ENCODE results near the gene RSKR.

RSKR gene

DNA sequence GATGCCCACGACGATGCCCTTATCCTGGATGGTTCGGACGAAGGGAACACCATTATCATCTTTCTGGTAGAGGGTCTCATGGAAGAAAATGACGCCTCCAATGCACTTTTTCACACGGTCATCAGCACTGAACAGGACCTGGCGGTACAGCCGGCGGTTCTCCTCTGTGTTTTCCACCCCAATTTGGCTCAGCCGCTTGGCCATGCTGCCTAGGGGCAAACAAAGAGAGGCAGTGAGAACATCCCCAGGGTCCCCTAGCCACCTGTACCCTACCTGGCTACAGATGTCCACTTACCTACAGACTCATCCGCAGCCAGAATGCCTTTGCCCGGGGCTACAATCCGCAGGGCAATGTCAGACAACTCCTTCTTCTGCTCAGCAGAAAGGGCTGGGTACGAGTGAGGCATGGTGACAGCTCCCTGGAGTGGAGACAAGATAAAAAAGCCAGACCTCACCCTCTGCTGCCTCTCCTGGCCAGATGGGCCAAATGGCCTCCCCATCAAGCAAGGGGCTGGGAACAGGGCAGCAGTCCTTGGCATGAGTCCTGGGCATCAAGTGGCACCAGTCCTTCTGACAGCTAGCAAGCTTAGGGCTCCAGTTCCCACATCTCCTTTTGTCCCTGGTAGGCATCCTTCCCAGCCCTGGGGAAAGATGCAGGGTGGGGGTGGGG, 38.7 kb downstream of the RSKR start:
- in situ Hi-C loops (cut with MboI; ENCODE audit: low pct_unique_long_range_greater_than_20kb, low sequenced_read_pairs, unreplicated experiment) = no loop called here
- TF ChIP-seq, protein P1, sequence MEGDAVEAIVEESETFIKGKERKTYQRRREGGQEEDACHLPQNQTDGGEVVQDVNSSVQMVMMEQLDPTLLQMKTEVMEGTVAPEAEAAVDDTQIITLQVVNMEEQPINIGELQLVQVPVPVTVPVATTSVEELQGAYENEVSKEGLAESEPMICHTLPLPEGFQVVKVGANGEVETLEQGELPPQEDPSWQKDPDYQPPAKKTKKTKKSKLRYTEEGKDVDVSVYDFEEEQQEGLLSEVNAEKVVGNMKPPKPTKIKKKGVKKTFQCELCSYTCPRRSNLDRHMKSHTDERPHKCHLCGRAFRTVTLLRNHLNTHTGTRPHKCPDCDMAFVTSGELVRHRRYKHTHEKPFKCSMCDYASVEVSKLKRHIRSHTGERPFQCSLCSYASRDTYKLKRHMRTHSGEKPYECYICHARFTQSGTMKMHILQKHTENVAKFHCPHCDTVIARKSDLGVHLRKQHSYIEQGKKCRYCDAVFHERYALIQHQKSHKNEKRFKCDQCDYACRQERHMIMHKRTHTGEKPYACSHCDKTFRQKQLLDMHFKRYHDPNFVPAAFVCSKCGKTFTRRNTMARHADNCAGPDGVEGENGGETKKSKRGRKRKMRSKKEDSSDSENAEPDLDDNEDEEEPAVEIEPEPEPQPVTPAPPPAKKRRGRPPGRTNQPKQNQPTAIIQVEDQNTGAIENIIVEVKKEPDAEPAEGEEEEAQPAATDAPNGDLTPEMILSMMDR (IDR thresholded peaks at IDR 0.05; ENCODE audit: extremely low read depth, insufficient read depth, missing control alignments) = no peak
- no peak for DNase-seq (ENCODE audit: low spot score)

DNA sequence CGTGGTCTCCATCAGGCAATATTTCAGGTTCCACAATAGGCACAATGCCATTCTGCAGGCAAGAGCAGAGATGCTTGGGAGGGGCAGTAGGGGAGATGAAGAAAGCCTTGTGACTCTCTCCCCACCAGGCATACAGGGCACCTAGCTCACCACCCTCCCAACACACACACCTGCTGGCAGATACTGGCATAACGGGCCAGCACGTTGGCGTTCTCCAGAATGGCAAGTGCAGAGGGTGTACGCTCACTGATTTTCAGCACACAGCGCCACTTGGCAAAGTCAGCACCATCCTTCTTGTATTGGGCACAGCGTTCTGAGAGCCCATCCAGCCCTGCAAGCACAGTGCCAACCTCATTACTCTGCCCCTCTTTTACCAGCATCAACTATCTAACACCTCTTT, 39.5 kb downstream of the RSKR start:
- TF ChIP-seq, protein P1 (IDR thresholded peaks at IDR 0.05; ENCODE audit: extremely low read depth, insufficient read depth, missing control alignments) = no peak
- in situ Hi-C loops (cut with MboI; ENCODE audit: low pct_unique_long_range_greater_than_20kb, low sequenced_read_pairs, unreplicated experiment) = no loop called here
- DNase-seq (ENCODE audit: low spot score) = no peak

DNA sequence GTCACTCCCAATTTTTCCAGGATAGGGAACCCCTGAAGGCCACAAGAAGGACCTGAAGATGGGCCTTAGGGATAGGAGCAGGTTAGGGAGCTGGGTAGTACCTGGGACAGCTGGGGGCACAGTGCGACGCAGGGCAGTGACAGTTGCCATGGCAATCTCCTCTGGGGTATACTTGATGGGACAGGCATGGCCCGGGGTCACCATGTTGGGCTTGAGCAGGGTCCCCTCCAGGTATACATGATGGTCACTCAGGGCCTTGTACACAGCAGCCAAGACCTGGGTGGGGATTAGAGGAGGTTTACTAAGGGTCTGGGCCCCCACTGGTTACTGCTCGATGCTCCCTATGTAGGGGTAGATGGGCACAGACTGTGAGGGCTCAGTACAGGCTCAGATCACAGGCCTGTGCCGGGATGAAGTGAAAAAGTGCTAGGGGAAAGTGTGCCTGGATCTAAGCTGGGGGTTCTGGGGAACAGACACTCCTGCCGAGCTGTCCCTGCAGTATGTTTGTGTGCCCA, 40.0 kb downstream of the RSKR start:
- TF ChIP-seq, protein P1 (IDR thresholded peaks at IDR 0.05; ENCODE audit: extremely low read depth, insufficient read depth, missing control alignments) = no peak
- no peak for DNase-seq (ENCODE audit: low spot score)
- in situ Hi-C loops (cut with MboI; ENCODE audit: low pct_unique_long_range_greater_than_20kb, low sequenced_read_pairs, unreplicated experiment) = no loop called here

DNA sequence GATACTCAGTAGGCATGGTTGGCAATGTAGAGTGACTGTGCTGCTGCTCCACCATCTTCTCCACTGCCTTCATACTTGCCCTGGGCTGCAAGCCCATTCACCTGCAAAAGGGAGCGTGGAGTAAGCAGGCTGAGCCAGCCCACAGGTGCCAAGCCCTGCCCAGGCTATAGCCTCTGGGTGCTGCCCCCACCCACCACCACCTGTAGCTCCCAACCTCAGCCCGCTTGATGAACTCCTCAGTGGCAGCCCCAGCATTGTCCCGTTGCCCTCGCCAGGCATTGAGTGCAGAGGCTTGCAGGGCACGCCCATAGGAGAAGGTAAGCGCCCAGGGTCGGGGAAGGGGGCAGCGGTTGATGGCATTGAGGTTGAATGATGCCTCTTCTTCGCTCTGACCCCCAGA, 40.5 kb downstream of the RSKR start:
- TF ChIP-seq, protein P1 (IDR thresholded peaks at IDR 0.05; ENCODE audit: extremely low read depth, insufficient read depth, missing control alignments) = no peak
- in situ Hi-C loops (cut with MboI; ENCODE audit: low pct_unique_long_range_greater_than_20kb, low sequenced_read_pairs, unreplicated experiment) = no loop called here
- no peak for DNase-seq (ENCODE audit: low spot score)

DNA sequence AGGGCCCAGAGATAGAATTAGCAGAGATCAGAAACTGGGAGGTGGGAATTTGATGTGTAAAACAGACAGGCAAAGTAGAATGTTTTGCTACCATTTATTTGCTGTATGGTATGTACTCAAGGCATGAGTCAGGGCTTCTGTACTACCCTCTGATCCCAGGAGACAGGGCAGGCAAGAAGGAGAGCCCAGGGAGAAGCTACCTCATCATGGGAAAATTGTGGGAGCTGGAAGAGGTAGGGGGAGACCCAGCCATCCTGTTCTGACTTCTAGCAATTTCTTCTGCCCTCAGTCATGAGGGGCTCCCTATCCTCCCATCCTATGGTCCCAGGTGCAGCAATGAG, 41.0 kb downstream of the RSKR start:
- in situ Hi-C loops (cut with MboI; ENCODE audit: low pct_unique_long_range_greater_than_20kb, low sequenced_read_pairs, unreplicated experiment) = no loop called here
- TF ChIP-seq, protein P1 (IDR thresholded peaks at IDR 0.05; ENCODE audit: extremely low read depth, insufficient read depth, missing control alignments) = no peak
- DNase-seq (ENCODE audit: low spot score) = no peak

DNA sequence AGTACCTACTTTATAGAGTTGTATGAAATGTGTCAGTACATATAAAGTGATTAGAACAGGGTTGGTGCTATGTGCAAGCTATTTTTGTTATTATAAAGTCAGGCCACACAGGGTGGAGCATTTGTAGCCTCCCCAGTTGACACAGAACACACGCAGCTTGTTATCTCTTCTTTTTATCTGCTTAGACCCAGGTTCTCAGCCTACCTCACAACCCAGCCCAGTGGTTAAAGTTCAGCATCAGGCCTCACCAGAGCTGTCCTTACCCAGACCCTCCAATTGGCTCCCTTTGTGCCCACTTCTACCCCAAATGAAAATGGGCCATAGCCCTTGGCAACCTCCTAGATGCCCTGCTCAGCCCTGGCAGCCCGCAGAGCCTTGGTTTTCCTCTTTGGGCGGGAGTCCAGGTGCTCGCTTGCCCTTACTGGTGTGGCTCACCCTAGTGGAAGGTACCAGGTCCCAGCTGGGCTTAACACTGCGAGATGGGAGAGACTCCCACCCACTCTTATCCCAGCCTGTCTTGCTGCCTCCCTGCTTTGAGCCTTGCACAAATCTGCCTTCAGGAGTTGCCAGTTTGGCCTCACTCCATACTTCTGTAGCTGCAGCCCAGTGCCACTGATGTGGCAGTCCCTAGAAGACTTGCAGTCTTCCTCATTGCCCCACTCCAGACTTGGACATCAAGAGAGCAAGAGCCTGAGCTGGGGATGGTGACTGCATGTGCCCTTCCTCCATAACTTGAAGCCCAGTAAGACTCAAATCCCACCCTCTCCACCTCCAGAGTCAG, 41.5 kb downstream of the RSKR start:
- in situ Hi-C loops (cut with MboI; ENCODE audit: low pct_unique_long_range_greater_than_20kb, low sequenced_read_pairs, unreplicated experiment) = no loop called here
- no peak for DNase-seq (ENCODE audit: low spot score)

More for the DNA sequence above, 41.5 kb downstream of the RSKR start:
- TF ChIP-seq, protein P1 (IDR thresholded peaks at IDR 0.05; ENCODE audit: extremely low read depth, insufficient read depth, missing control alignments) = no peak
